Fibroblast of skin of abdomen (primary cell): ENCODE measurements around the gene NEMP2.
"Not testable (repeated sequence)": the region's sequence is repeated elsewhere in the genome, so short reads cannot be mapped to it uniquely, and the experiment has no call there.

Experiments
- DNase-seq: peaks from one replicate; pipeline ENCODE4 v3.0.0-alpha.2; 2013

The NEMP2 gene

DNA sequence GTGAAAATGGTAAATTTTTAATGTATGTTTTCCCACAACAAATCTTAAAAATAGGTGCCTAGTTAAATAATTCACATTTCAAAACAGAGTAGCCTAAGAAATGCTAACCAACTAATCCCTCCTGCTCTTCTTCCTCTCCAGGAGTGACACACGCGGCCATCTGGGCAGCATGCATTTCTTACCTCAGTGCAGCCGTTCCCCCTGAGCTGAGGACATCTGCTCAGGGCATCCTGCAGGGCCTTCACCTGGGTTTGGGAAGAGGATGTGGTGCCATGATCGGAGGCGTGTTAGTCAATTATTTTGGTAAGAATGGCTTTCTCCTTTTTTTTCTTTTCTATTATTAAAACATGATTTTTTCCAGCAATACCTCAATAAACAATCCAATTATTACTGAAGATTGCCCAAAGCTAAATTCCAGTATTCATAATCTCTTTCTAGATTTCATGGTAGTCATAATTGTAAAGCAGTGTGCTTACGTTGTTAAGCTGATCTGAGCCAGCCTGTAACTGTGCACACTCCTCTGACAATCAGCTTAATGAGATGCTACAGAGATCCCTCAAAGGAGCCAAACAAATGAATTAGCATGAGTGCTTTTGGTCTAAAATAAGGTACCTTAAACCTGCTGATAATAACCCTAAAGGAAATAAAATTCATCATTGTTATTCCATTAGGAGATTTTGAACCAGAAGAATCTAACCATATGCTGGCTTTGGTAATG is 45.8 kb downstream of the NEMP2 start:
- no peak for DNase-seq

DNA sequence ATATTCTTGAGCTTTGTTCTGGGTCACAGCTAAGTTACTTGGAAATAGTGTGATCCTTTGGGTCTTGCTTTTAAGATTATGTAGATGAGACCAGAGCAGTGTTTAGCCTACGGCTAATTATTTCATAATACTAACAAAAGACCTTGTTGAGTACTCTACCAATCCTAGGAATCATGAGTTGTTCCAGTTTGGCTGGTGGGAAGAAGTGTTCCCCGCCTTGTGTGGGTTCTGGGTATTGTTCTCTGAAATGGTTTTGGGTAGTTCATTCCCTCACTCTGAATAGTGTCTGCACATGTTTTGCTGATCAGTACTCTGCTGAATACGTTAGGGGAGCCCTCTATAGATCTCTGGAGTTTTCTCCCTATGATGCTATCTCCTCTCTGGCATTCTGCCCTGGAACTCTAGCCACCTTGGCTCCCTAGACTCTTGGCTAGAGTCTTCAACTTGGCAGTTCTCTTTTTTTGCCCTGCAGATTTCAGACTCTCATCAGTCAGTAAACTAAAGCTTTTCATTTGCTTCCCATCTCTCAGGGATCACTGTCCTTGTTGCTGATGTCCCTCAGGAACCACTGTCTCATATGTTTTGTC is 48.4 kb downstream of the NEMP2 start:
- no peak for DNase-seq

- peak; percentile 33 for DNase-seq
These were observed 52.1 kb downstream of the NEMP2 start for GRCh38 chr2:190482451-190482850.

DNA sequence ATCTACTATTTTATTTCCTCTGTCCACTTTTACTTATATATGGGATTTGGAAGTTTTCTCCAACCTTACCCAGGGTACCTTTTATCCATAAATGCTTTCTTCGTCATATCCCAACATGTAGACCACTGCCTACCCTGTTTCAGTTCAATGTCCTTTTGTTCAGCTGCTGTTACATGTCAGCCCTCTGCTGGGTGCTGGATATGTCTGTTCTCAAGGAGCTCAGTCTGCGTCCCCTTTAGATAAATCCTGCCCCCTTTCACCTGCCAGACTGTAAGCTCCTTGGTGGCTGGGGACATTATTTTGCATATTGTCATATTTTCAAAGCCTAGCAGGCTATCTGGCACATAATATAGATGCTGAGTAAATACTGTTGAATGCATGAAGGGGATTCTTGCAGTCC is 53.2 kb downstream of the NEMP2 start:
- no peak for DNase-seq

GRCh38 chr2:190478572-190479195 is 55.8 kb downstream of the NEMP2 start:
- DNase-seq, result no peak

DNA sequence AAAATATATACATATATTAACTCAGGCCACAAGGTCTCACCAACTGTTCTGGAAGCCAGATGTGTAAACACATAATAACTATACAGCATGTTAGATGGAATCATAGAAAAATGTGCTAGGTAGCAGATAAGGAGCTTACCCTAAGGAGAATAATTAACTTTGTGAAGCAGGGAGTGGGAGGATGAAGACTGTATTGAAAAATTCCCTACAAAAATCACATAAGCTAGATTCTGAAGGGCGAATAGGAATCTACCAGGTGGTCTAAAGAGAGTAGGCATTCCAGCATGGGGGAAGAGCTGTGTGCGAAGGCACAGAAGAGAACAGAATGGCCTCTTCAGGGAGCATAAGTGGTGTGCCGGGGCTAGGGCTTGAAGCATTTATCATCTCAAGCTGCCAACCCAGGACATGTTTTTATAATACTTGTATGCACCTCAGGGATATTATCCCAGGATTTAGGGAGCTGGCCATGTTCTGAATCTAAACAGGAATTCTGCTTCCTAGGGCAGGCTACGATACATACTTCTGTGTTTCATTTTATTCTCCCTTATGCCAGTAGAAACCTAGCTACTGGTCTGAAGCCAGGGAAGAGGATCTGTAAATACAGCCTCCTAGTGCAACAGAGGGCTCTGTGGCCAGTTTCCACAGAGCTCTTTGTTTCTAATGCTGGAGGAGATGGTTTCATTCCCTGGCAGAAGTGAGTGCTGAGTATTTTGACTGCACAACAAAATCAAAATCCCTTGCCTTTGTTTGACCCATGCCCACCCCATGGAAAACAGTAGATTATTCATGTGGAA is 56.7 kb downstream of the NEMP2 start:
- no peak for DNase-seq

DNA sequence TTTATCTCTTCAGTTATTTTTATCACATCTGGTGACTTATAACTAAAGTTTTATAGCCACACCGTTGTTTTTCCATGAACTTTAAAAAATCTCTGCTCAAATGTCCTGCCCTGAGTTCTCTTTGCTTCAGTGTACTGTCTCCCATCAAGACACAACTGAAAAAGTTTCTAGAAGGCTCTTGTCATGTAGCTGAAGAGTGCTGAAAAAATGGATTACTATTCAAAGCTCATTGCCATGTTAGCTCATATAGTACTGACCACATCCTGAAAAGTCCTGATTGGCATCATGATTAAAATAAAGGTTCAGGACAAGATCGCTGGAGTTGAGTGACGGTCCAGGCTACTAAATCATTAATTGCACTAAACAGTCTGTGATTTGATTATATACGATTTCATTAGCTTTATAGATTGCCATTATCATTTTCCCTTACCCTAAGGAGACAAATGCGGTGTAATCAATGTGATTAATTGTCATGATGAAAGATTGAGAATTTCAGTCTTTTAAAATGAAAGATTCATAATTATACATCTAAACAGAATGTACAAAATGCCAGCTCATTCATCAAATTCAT is 64.2 kb downstream of the NEMP2 start:
- no peak for DNase-seq

DNA sequence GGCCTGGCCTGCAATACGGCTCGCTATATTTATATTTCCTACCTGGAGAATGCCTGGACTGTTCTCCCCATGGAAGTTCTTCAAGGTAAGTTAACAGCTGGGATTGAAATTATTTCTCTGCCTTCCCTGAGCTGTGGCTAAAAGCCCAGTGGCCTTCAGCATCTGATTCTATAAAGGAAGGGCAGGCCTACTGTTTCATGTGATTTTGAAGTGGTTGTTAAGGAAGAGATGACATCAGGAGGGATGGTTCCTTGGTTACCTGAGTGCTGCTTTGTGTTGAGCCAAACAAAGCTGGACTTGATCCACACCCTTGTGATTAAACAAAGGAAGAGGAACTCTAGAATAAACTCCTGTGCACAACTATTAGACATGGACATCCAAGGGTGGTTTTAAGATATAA is 64.8 kb downstream of the NEMP2 start:
- peak; percentile 12 for DNase-seq

DNA sequence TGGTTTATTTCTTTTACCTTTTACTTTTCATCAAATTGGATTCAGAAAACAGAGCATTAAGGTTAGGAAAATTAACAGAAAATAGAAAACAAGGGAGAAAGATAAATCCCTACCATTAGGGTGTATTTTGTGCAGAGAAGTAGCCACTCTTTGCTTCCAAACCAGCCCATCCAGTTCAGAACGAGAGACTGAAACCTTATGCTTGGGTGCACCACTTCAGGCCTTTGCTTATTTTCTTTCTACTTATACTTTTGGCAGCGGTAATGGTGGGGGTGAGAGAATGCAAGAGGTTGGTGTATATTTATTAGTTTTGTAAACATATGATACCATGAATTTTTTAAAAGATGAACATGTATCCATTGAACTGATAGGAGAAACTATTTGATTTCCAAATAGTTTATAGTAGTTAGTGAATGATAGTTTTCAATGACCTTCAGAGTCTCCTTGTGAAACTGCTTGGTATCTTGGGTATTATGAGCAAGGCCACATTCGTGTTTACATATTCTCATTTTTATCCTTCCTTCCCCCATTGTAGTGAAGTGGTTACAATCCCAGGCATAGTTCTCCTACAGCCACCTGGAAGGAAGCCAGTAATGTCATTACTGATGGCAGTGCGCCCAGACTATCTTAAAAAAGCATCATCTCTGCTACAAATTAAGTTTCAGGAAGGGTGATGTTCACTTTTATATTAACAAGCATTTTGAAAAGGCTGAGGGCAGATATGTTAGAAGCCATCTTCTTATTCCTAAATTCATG is 65.5 kb downstream of the NEMP2 start:
- peak; percentile 97 for DNase-seq

DNA sequence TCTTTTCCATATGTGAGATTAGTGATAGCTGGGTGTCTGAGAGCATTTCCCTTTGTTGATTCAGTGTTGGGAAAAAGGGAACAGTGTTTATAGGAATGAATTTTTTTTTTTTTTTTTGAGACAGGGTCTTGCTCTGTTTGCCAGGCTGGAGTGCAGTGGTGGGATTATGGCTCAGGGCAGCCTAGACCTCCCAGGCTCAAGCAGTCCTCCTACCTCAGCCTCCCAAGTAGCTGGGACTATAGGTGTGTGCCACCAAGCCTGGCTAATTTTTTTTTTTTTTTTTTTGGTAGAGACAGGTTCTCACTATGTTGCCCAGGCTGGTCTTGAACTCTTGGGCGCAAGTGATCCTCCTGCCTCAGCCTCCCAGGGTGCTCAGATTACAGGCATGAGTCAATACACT is 66.2 kb downstream of the NEMP2 start:
- DNase-seq, result not testable (repeated sequence)

GRCh38 chr2:190467575-190468083 is 66.9 kb downstream of the NEMP2 start:
- peak; percentile 43 for DNase-seq

DNA sequence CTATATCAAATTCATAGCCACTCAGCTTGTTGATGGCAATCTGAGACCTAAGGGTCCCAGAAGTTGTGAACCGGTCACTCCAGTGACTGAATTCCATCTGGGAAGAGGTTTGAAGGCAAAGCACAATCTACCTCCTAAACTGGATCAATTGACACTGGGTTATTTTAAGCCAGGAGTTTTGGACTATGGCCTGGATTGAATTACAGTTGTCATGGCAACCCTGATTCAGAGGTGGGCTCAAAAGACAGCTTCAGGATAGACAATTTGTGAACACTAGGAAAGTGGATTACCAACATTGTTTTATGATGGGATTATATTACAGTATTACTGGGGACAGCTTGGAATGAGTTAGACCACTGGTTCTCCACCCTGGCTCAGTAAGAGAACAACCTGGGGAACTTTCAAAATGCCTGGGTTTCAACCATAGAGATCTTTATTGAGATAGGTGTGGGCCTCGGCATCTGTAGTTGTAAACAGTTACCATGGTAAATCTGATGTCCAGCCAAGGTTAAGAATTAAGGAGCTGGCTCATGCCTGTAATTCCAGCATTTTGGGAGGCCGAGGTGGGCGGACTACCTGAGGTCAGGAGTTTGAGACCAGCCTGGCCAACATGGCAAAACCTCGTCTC is 67.6 kb downstream of the NEMP2 start:
- peak; percentile 21 for DNase-seq

DNA sequence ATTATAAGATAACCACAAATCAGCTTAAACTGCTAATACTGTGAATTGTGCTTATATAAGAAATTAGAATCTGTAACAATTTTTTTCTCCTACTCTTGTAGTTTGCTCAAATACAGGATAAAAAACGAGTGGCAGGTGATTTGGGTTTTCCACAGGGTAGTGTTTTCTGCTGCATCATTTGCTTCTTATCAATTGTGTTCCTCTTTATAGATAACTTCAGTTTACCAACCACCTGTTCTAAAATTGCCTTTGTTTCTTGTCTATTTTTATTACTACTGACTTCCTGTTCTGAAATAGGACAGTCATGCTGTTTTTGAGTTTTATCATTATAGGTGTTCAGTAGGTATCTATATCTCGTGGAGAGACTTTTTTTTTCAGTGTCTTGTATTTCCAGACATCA is 69.5 kb downstream of the NEMP2 start:
- DNase-seq, result no peak

DNA sequence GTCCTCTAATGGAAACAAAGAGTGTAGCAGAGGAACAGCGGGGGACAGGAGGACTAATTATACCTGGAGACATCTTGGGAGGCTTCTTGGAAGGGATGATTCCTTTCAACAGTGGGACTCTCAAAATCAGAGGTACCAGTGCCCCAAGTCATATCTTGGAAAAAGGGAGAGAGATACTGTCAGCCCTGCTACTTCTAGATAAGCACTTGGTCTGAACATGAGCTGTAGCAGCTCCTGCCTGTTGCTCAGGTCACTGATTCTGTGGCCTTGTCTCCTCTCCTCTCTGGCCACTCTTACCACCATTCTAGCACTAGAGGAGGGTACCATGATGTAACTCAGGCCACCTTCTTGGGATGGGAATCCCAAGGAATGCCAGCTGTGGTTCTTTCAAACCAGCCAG is 71.9 kb downstream of the NEMP2 start:
- no peak for DNase-seq

GRCh38 chr2:190462181-190462580 is 72.3 kb downstream of the NEMP2 start:
- no peak for DNase-seq

DNA sequence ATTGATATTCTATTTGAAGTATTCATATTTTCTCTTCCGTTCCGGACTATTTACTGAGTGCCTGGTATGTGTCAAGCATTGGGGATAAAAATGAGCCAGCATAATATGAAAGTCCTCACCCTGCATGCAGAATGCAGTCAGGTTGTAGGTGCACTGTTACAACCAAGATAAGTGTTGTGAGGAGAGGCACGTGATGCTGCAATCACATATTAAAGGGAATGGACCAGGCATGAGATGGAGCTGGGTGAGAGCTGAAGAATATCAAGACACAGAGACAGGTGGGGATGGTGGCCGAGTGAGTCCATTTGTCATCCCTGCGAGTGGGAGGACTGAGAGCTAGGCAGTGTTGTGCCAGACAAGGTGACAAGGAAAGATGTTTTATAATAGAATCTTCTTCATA is 74.0 kb downstream of the NEMP2 start:
- DNase-seq, result no peak

DNA sequence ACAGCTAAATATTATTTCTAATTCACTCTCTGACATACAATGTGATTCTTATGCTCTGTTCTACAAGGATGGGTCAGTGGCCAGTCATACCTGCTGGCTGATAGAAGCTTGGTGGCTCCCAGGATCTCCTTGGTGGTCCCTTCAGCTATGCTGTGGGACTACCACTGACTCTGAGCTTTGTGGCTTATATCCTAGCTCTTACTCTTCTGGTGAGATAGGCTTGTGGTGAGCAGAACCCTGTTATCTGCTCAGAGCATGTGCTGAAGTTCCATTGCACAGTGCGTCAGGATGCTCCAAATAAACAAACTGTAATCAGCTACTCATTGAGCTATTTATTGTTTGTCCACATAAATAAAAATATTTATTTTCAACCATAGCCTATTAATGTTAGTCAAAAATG is 74.6 kb downstream of the NEMP2 start:
- no peak for DNase-seq

DNA sequence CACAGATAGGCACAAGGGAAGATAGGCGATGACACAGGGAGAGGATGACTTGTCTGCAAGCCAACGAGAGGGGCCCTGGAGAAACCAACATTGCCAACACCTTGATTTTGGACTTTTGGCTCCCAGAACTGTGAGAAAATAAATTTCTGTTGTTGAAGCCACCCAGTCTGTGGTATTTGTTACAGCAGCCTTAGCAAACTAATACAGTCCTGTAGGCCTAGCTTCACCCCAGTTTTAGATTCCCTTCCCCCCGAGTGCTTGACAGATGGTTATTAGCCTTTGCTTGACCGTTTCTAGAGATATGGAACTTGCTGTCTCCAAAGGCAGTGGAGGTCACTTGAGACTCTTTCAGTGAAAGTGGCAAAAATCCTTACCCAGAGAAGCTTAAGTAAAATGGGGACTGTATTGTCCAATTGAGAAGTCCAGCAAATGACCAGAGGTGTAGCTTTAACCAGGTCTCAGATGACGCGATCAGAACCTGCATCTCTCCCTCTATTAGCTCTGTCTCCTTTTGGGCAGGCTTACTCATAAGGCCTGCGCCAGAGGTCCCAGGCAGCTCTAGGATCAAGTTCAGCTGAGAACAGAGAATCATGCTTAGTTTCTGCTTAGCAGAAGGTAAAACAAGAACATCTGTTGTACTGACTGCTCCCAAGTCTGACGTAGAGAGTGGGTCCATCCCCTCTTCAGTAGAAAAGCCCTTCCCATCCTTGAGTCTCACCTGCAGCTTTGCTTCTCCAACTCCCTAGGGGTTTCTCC is 76.0 kb downstream of the NEMP2 start:
- no peak for DNase-seq

DNA sequence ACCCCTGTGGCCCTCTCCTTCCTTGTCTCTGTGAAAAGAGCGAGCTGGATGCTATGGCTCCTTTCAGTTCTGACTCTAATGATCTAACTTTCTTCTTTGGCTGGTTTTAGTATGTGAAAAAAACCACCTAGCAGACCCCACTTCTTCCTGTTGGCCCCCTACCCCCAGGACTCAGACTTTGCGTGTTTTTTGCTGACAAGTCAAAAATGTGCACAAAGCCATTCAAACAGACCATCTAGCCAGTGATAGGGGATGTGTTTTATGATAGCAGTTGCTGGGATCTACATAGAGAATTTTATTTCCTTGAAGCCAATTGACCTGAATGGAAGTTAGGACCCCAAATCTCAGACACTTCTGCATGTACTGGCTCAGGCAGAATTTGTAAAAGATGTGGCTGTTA is 77.3 kb downstream of the NEMP2 start:
- DNase-seq, result no peak

DNA sequence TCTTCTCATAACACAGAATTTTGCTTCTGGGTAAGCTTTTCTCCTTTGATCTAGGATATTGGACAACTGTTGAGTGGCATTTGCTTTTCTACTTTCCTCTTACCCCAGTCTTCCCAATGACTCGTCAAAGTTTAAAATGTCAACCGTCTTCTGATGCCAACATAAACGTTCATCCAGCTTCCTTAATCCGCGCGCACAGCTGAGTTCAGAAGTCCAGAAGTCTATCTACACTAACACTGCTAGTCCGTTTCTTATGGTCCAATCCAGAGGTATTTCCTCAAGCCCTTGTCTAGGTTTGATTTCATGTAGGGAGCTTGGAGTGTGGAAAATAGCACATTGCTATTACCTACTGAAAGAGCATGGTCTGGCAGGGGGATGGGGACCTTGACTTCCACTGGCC is 77.7 kb downstream of the NEMP2 start:
- no peak for DNase-seq
